ENCODE results near the gene ELOVL2. TPM values are rescaled to one million over a fixed set of nuclear protein-coding genes. Genes with fewer than 3 reads are reported as not detected.

The ELOVL2 gene
- polyA plus RNA-seq, 3 donors: not detected

DNA sequence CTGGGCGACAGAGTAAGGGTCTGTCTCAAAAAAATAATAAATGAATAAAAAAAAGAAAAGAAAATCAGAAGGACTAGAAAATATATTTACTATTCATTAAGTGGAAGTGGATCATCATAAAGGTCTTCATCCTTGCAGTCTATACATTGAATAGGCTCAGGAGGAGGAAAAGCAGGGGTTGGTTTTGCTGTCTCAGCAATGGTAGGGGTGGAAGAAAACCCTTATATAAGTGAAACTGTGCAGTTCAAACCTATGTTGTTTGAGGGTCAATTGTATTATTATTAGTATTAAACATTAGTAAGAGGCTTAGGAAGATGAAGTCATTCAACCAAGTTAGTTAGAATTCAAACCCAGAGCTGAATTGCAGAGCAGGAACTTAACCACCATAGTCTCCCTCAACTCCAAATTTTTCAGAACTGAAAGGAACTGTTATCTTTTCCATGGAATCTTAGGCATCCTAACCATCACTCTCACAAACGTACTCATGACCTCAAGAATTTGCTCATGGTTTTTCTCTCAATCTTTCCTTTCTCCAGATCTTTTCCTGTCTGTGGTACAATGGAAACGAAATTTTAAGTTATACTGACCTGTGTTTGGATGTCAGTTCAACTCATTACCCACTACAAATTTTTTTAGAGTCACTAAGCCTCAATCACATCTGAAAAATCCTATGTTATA, 41.8 kb upstream of the ELOVL2 start:
- Histone ChIP-seq H2AFZ (ENCODE audit: insufficient read depth, low read depth, low read length, poor library complexity, severe bottlenecking) (no peak overlapping the region), H3K4me2 (replicated peaks; ENCODE audit: extremely low read depth, low read length, poor library complexity, severe bottlenecking) (no peak overlapping the region), H4K20me1 (ENCODE audit: insufficient read depth, low read length) (no peaks in the 10 kb centered on the region), H3K36me3 (replicated peaks in 1 of 2; ENCODE audit: control insufficient read depth in 1 of 2, insufficient read depth in 2 of 2, low read length in 2 of 2) (no peaks in the 10 kb centered on the region), H3K79me2 (ENCODE audit: insufficient read depth, low read length) (no peaks in the 10 kb centered on the region), H3K9ac (ENCODE audit: insufficient read depth, low read length, poor library complexity, severe bottlenecking) (no peak overlapping the region), H3K4me1 (ENCODE audit: control insufficient read depth in 1 of 2, insufficient read depth in 2 of 2, low read length in 2 of 2) (no peaks in the 10 kb centered on the region), H3K9me3 (replicated peaks in 1 of 2; ENCODE audit: control insufficient read depth in 1 of 2, insufficient read depth in 1 of 2, low read length in 2 of 2) (no peaks in the 10 kb centered on the region), H3K4me3 (replicated peaks in 1 of 3; ENCODE audit: low read depth in 2 of 3, low read length in 3 of 3) (no peak overlapping the region), H3K27me3 (ENCODE audit: control insufficient read depth in 2 of 2, insufficient read depth in 2 of 2, low read length in 2 of 2) (no peaks in the 10 kb centered on the region), H3K27ac (ENCODE audit: low read depth in 1 of 2, low read length in 2 of 2) (no peak overlapping the region)
- peaks cover 0 to 9% (median under 1%) of the 10 kb centered on the region in 7 donors for H3K9me3 Mint-ChIP-seq
- intact Hi-C loops (cut with micrococcal nuclease): no loop called here
- H3K4me1 Mint-ChIP-seq: peaks cover under 1% of the 10 kb centered on the region
- DNase-seq: no peak
- no CpG with 5 or more reads among the region's 3 CpGs for WGBS (ENCODE audit: insufficient coverage)
- TF ChIP-seq, protein P1, sequence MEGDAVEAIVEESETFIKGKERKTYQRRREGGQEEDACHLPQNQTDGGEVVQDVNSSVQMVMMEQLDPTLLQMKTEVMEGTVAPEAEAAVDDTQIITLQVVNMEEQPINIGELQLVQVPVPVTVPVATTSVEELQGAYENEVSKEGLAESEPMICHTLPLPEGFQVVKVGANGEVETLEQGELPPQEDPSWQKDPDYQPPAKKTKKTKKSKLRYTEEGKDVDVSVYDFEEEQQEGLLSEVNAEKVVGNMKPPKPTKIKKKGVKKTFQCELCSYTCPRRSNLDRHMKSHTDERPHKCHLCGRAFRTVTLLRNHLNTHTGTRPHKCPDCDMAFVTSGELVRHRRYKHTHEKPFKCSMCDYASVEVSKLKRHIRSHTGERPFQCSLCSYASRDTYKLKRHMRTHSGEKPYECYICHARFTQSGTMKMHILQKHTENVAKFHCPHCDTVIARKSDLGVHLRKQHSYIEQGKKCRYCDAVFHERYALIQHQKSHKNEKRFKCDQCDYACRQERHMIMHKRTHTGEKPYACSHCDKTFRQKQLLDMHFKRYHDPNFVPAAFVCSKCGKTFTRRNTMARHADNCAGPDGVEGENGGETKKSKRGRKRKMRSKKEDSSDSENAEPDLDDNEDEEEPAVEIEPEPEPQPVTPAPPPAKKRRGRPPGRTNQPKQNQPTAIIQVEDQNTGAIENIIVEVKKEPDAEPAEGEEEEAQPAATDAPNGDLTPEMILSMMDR (IDR thresholded peaks at IDR 0.05): no peak
- peaks cover 2 to 5% (median 4%) of the 10 kb centered on the region in 3 donors for H3K27me3 Mint-ChIP-seq (ENCODE audit: low read depth in 3 of 3)
- no peak overlapping the region for H3K4me3 Mint-ChIP-seq
- no peak overlapping the region for H3K27ac Mint-ChIP-seq
- H3K36me3 Mint-ChIP-seq: no peaks in the 10 kb centered on the region

DNA sequence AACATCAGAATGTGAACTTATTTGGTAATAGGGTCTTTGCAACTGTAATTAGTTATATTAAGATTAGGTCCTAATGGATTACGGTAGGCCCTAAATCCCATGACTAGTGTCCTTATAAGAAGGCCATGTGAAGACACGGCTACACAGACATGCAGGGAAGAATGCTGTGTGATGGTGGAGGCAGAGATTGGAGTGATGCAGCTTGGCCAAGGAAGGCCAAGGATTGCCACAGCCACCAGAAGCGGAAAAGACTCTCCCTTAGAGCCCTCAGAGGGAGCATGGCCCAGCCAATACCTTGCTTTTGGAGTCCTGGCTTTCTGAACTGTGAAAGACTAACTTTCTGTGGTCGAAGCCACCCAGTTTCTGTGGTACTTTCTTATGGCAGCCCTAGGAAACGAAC, 39.9 kb upstream of the ELOVL2 start:
- H3K36me3 Mint-ChIP-seq: no peaks in the 10 kb centered on the region
- DNase-seq: no peak
- no peaks in the 10 kb centered on the region for H3K4me1 Mint-ChIP-seq
- Histone ChIP-seq H3K27ac (ENCODE audit: low read depth in 1 of 2, low read length in 2 of 2) (no peak overlapping the region), H4K20me1 (ENCODE audit: insufficient read depth, low read length) (no peaks in the 10 kb centered on the region), H3K4me3 (replicated peaks in 1 of 3; ENCODE audit: low read depth in 2 of 3, low read length in 3 of 3) (no peak overlapping the region), H3K9ac (ENCODE audit: insufficient read depth, low read length, poor library complexity, severe bottlenecking) (no peak overlapping the region), H3K9me3 (replicated peaks in 1 of 2; ENCODE audit: control insufficient read depth in 1 of 2, insufficient read depth in 1 of 2, low read length in 2 of 2) (peaks cover 0 to 2% of the 10 kb centered on the region in 2 donors), H3K79me2 (ENCODE audit: insufficient read depth, low read length) (no peaks in the 10 kb centered on the region), H3K4me1 (ENCODE audit: control insufficient read depth in 1 of 2, insufficient read depth in 2 of 2, low read length in 2 of 2) (no peaks in the 10 kb centered on the region), H3K36me3 (replicated peaks in 1 of 2; ENCODE audit: control insufficient read depth in 1 of 2, insufficient read depth in 2 of 2, low read length in 2 of 2) (no peaks in the 10 kb centered on the region), H3K27me3 (ENCODE audit: control insufficient read depth in 2 of 2, insufficient read depth in 2 of 2, low read length in 2 of 2) (no peaks in the 10 kb centered on the region), H2AFZ (ENCODE audit: insufficient read depth, low read depth, low read length, poor library complexity, severe bottlenecking) (no peak overlapping the region), H3K4me2 (replicated peaks; ENCODE audit: extremely low read depth, low read length, poor library complexity, severe bottlenecking) (no peak overlapping the region)
- H3K4me3 Mint-ChIP-seq: no peak overlapping the region
- peaks cover 0 to 18% (median 4%) of the 10 kb centered on the region in 7 donors for H3K9me3 Mint-ChIP-seq
- H3K27me3 Mint-ChIP-seq (ENCODE audit: low read depth in 3 of 3): peaks cover 5 to 9% (median 6%) of the 10 kb centered on the region in 3 donors
- TF ChIP-seq, protein P1 (IDR thresholded peaks at IDR 0.05): no peak
- H3K27ac Mint-ChIP-seq: no peak overlapping the region
- 100% methylated on average over 3 of the region's 5 CpGs for WGBS (ENCODE audit: insufficient coverage)
- intact Hi-C loops (cut with micrococcal nuclease): no loop called here
